Right renal cortex interstitium (tissue), 3 donors: ENCODE results near the gene RASA2. TPM values are rescaled to one million over a fixed set of nuclear protein-coding genes. Genes with fewer than 3 reads are reported as not detected.
"Not testable (repeated sequence)": the region's sequence is repeated elsewhere in the genome, so short reads cannot be mapped to it uniquely, and the experiment has no call there.

Experiments used
- DNase-seq, 3 donors: peaks; one replicate each; pipeline ENCODE4 v3.0.0-alpha.2; 2013; ENCODE audit warnings: low read depth in 3 of 3, low spot score in 2 of 3
- polyA plus RNA-seq, 3 donors: library from polyadenylated mRNA; unstranded; fragments of 120-200 nt; gene quantifications; one replicate each; pipeline ENCODE4 v1.2.1, GENCODE V29; 2013; ENCODE audit not compliant: insufficient read length in 3 of 3

Gene RASA2
- polyA plus RNA-seq, 3 donors: 18.6 to 20.6 (median 20.4) TPM

- no peak for DNase-seq
These were observed 43.6 kb downstream of the RASA2 start for GRCh38 chr3:141530415-141530768.

- DNase-seq: no peak
These were observed 45.8 kb downstream of the RASA2 start for GRCh38 chr3:141532609-141533008.

GRCh38 chr3:141536017-141536416 is 49.2 kb downstream of the RASA2 start:
- not testable (repeated sequence) for DNase-seq

GRCh38 chr3:141537856-141538255 is 51.0 kb downstream of the RASA2 start:
- DNase-seq: no peak

GRCh38 chr3:141538568-141539240 is 51.9 kb downstream of the RASA2 start:
- DNase-seq: no peak

GRCh38 chr3:141539431-141540187 is 52.8 kb downstream of the RASA2 start:
- DNase-seq: no peak

GRCh38 chr3:141540531-141540930 is 53.7 kb downstream of the RASA2 start:
- DNase-seq: no peak

- DNase-seq: no peak
These were observed 55.6 kb downstream of the RASA2 start for GRCh38 chr3:141542202-141542969.

GRCh38 chr3:141542989-141543388 is 56.2 kb downstream of the RASA2 start:
- DNase-seq: no peak

GRCh38 chr3:141544697-141545096 is 57.9 kb downstream of the RASA2 start:
- no peak for DNase-seq

GRCh38 chr3:141546081-141546480 is 59.3 kb downstream of the RASA2 start:
- DNase-seq: no peak

- DNase-seq: no peak
These were observed 59.8 kb downstream of the RASA2 start for GRCh38 chr3:141546586-141546985.

- DNase-seq: no peak
These were observed 61.0 kb downstream of the RASA2 start for GRCh38 chr3:141547791-141548190.

- DNase-seq: no peak
These were observed 64.3 kb downstream of the RASA2 start for GRCh38 chr3:141550926-141551665.

- DNase-seq: no peak
These were observed 65.7 kb downstream of the RASA2 start for GRCh38 chr3:141552440-141552991.

- DNase-seq: no peak
These were observed 66.2 kb downstream of the RASA2 start for GRCh38 chr3:141553055-141553454.

GRCh38 chr3:141556034-141556433 is 69.2 kb downstream of the RASA2 start:
- DNase-seq: no peak

- DNase-seq: no peak
These were observed 71.3 kb downstream of the RASA2 start for GRCh38 chr3:141557961-141558706.

GRCh38 chr3:141561426-141562034 is 74.7 kb downstream of the RASA2 start:
- peak in 2 of 3 donors; percentile 48 to 51 for DNase-seq
